Left ventricle myocardium inferior (tissue), 1 donor: ENCODE data around the gene PLPP4. TPM values are rescaled to one million over a fixed set of nuclear protein-coding genes. Genes with fewer than 3 reads are reported as not detected.
A peak's percentile ranks its signal among the peaks of the same experiment; 100 is the strongest.

Source experiments
- DNase-seq: peaks from one replicate; pipeline ENCODE4 v3.0.0-alpha.2; 2020
- H3K27ac ChIP-seq: fragments of 200-600 bp; replicated peaks from 2 replicates; pipeline ENCODE4 v1.8.0; 2021
- H3K27me3 ChIP-seq: fragments of 200-600 bp; 2 replicates; pipeline ENCODE4 v1.8.0; 2021; ENCODE audit warnings: low read depth
- H3K36me3 ChIP-seq: fragments of 200-600 bp; 2 replicates; pipeline ENCODE4 v1.8.0; 2021
- H3K4me1 ChIP-seq: fragments of 200-600 bp; 2 replicates; pipeline ENCODE4 v1.8.0; 2021
- H3K4me3 ChIP-seq: fragments of 200-600 bp; 2 replicates; pipeline ENCODE4 v1.8.0; 2021; ENCODE audit warnings: mild to moderate bottlenecking, moderate library complexity
- H3K9me3 ChIP-seq: fragments of 200-600 bp; replicated peaks from 2 replicates; pipeline ENCODE4 v1.8.0; 2021
- CTCF ChIP-seq: fragments of 200-600 bp; IDR thresholded peaks from 2 replicates; pipeline ENCODE4 v1.8.0; 2021; ENCODE audit warnings: antibody characterized with exemption, mild to moderate bottlenecking, borderline replicate concordance
- intact Hi-C: fragments of 100-400 bp; cut with micrococcal nuclease; formaldehyde crosslinking; loops from one replicate; pipeline ENCODE4 v1.11.0; 2022
- total RNA-seq: library from RNA; stranded (reverse); fragmentation: NEBNext Ultra II Directional; extraction: Animal tissue kit (Norgen Biotek cat#: 25700); gene quantifications from one replicate; pipeline ENCODE4 v1.2.1, GENCODE V29; 2021
- donor health status: DM: no; HTN: yes; CAD: no; lungs with severe emphysema.

The PLPP4 gene
- total RNA-seq, 1 donor from 2014 or later, result not detected

GRCh38 chr10:120455004-120455403 is 2.0 kb upstream of the PLPP4 start:
- Histone ChIP-seq H3K36me3 (no peaks in the 10 kb centered on the region), H3K27ac (no peak overlapping the region)
- intact Hi-C loops, result no loop called here

GRCh38 chr10:120455606-120456005 is 1.4 kb upstream of the PLPP4 start:
- TF ChIP-seq CTCF, result no peak
- no peak for DNase-seq
- peaks cover 15% of the 10 kb centered on the region for H3K4me1 ChIP-seq
- peaks cover 57% of the 10 kb centered on the region for H3K27me3 ChIP-seq
- no peaks in the 10 kb centered on the region for H3K9me3 ChIP-seq
- H3K36me3 ChIP-seq, result no peaks in the 10 kb centered on the region
- H3K4me3 ChIP-seq, result no peak overlapping the region
- intact Hi-C loops, result no loop called here
- H3K27ac ChIP-seq, result no peak overlapping the region

More at GRCh38 chr10:120455004-120455403, 2.0 kb upstream of the PLPP4 start:
- TF ChIP-seq CTCF, result no peak
- no peak overlapping the region for H3K4me3 ChIP-seq
- H3K9me3 ChIP-seq, result no peaks in the 10 kb centered on the region
- no peak for DNase-seq
- H3K27me3 ChIP-seq, result peaks cover 51% of the 10 kb centered on the region
- H3K4me1 ChIP-seq, result peaks cover 15% of the 10 kb centered on the region

- TF ChIP-seq CTCF, result no peak
- Histone ChIP-seq H3K9me3 (no peaks in the 10 kb centered on the region), H3K4me1 (peaks cover 15% of the 10 kb centered on the region), H3K27ac (no peak overlapping the region), H3K27me3 (peaks cover 62% of the 10 kb centered on the region), H3K4me3 (peak overlapping the region; percentile 57), H3K36me3 (no peaks in the 10 kb centered on the region)
- no peak for DNase-seq
- intact Hi-C loops, result no loop called here
These were observed 843 bp upstream of the PLPP4 start for GRCh38 chr10:120456143-120456625.

GRCh38 chr10:120457431-120458172 is 575 bp downstream of the PLPP4 start:
- H3K4me3 ChIP-seq, result peak overlapping the region; percentile 57
- H3K4me1 ChIP-seq, result peaks cover 15% of the 10 kb centered on the region
- TF ChIP-seq CTCF, result no peak
- H3K36me3 ChIP-seq, result no peaks in the 10 kb centered on the region
- no peak for DNase-seq
- no peaks in the 10 kb centered on the region for H3K9me3 ChIP-seq
- H3K27me3 ChIP-seq, result peaks cover 76% of the 10 kb centered on the region
- intact Hi-C loops, result no loop called here
- no peak overlapping the region for H3K27ac ChIP-seq

- Histone ChIP-seq H3K27me3 (peaks cover 78% of the 10 kb centered on the region), H3K4me3 (no peak overlapping the region), H3K9me3 (no peaks in the 10 kb centered on the region), H3K4me1 (peaks cover 15% of the 10 kb centered on the region), H3K27ac (no peak overlapping the region), H3K36me3 (no peaks in the 10 kb centered on the region)
- no peak for TF ChIP-seq CTCF
- no peak for DNase-seq
- intact Hi-C loops, result no loop called here
These were observed 1.4 kb downstream of the PLPP4 start for GRCh38 chr10:120458432-120458831.
